GM18519 (cell line): Measurements from ENCODE around the gene LIPI.
A peak's percentile ranks its signal among the peaks of the same experiment; 100 is the strongest.
"Not testable (repeated sequence)": the region's sequence is repeated elsewhere in the genome, so short reads cannot be mapped to it uniquely, and the experiment has no call there.

ENCODE experiments used
- ATAC-seq: cut with Tn5 transposase; IDR thresholded peaks from one replicate; pipeline ENCODE4 v1.9.1; 2021; ENCODE audit warnings: mild to moderate bottlenecking, moderate library complexity; ENCODE audit not compliant: unreplicated experiment, low FRiP score

Gene LIPI

DNA sequence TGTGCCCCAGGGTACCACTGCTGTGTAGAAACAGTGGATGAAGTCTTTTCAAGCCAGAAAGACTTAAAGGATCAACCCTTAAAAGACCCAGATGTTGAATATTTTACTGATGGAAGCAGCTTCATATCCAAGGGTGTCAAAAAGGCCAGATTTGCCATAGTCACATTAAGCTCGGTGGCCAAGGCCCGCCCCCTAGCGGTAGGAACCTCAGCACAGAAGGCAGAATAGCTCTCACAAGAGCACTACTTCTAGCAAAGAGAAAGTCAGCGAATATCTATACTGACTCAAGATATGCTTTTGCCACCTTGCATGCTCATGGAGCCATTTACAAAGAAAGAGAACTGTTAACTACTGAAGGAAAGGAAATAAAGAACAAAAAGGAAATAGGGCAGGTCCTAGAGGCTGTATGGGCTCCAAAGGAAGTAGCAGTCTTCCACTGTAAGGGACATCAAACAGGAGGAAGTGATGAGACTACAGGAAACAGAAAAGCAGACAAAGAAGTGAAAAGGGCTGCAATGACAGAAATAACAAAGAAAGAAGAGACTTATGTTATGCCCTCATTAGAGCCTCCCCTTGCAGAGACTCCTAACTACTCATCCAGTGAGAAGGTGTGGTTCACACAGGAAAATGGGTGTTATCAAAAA, 90.5 kb downstream of the LIPI start:
- ATAC-seq = peak; percentile 50

- ATAC-seq = no peak
Observed at GRCh38 chr21:14119038-14119437, 91.7 kb downstream of the LIPI start.

GRCh38 chr21:14116080-14116481, 94.7 kb downstream of the LIPI start:
- peak; percentile 83 for ATAC-seq

DNA sequence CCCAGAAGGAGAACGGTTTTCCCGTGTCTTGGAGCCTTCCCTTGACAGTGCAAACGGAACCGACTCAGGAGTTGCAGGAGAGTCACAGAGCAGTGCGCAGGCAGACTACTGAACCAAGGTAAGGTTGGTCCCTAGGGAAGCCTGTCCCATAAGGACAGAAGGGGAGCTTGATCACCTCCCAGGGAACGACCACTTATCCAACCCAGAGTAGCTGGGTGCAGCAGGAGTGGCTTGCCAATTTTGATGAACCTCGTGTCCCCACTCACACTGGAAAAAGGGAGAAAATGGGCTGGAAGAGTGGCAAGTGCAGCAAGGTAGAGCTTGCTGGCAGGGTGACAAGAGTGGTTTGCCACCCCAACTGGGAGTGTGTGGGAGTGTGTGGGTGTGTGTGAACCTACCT, 95.1 kb downstream of the LIPI start:
- no peak for ATAC-seq

- ATAC-seq = no peak
Observed at GRCh38 chr21:14114251-14114650, 96.5 kb downstream of the LIPI start.

DNA sequence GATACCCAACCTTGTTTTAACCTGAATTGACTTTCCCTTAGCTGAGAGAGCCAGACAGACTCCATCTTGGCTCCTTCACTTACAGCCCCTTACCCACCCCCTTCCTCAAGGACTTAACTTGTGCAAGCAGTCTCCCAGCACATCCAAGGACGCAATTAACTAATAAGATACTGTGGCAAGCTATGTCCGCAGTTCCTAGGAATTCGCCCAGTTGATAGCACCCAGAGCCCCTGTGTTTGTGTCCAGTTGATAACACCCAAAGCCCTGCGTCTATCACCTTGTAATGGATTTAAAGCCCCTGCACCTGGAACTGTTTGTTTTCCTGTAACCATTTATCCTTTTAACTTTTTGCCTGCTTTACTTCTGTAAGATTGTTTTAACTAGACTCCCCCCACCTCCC, 106.2 kb downstream of the LIPI start:
- not testable (repeated sequence) for ATAC-seq

GRCh38 chr21:14099570-14099969, 111.2 kb downstream of the LIPI start:
- no peak for ATAC-seq

DNA sequence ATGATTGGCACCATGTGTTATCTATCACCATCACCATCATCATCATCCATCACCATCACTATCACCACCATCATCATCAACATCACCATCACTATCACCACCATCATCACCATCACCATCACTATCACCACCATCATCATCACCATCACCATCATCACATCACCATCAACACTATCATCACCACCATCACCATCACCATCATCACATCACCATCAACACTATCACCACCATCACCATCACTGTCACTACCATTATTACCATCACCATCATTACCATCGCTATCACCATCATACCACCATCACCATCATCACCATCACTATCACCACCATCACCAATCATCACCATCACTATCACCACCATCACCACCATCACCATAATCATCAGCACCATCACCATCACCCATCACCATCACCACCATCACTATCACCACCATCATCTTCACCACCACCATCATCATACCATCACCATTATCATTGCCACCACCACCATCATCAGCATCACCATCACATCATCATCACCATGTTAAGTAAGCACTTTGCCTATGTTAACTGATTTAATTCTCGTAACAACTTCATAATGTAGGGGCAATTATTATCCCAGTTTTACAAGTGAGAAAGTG, 112.8 kb downstream of the LIPI start:
- no peak for ATAC-seq

- no peak for ATAC-seq
Observed at GRCh38 chr21:14096577-14096976, 114.2 kb downstream of the LIPI start.

DNA sequence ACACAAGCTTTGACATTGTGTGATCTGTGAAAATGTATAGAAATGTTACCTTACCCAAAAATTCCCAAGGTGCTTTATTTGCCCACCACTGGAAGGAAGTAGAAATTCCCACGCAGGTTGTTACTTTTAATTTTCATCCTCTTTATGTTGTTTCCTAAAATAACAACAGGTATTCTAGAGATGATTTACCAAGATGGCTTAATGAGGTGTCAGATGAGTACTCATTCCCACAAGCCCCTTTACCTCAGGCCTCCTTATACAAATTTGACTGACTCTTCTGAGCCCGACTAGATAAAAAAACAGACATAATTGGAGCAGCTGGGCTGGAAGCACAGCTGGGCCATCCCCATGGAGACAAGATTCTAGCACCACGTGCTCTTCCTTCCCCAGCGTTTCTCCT, 114.6 kb downstream of the LIPI start:
- ATAC-seq = no peak

- no peak for ATAC-seq
Observed at GRCh38 chr21:14095056-14095455, 115.7 kb downstream of the LIPI start.

GRCh38 chr21:14092834-14093560, 117.8 kb downstream of the LIPI start:
- no peak for ATAC-seq

DNA sequence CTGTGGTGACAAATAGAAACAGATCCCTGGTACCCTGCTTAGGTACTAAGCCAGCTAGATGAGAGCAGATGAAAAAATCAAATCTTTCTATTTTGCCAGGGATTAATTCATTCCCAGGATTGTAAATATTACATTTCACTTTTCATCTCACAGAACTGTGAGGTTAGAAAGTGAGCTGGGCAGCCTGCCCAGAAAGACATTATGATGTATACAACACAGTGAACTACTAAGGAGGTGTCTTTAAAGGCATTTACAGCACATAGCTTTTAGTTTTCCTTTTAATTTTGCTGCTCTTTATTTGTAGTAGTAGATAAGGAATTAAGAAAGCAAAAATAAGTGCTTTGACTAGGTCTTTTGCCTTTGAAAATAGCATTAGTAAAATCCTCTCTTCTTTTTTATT, 120.6 kb downstream of the LIPI start:
- ATAC-seq = not testable (repeated sequence)

GRCh38 chr21:14088391-14088790, 122.4 kb downstream of the LIPI start:
- ATAC-seq = no peak

DNA sequence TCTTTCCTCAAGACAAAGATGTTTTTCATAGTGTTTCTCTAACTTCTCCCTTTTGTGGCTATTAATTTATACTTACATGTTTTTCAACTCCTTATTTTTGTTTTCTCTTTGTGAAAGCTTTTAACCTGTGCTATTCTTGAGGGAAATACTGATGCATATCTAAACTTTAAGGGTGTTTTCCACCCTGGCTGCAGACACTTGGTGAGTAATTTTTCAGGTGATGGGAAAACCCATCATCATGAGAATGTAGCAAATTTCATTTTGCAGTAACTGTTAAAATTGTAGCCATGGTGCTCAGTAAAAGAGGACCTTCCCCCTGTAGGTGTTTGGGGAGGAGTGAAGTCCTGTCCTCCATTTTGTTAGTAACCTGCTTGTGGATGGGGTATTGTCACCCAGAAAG, 124.2 kb downstream of the LIPI start:
- ATAC-seq = no peak

GRCh38 chr21:14084701-14085100, 126.1 kb downstream of the LIPI start:
- ATAC-seq = no peak

GRCh38 chr21:14084068-14084501, 126.7 kb downstream of the LIPI start:
- no peak for ATAC-seq

DNA sequence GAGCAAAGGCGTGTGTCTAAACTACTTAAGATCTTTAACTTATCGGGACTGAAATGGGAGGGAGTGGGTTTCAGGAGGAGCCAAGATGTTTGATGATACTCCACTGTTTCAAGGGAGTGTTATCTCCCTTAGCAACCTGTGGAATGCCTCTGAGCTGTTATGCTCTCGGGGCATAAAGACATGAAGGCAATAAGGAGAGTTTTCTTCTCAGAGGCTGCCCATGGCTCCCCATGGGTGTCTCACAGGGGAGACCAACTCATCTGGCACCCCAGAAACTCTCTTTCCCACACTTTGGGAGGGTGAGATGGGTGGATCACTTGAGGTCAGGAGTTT, 130.0 kb downstream of the LIPI start:
- no peak for ATAC-seq

- ATAC-seq = no peak
Observed at GRCh38 chr21:14080040-14080763, 130.6 kb downstream of the LIPI start.

GRCh38 chr21:14078746-14079375, 131.9 kb downstream of the LIPI start:
- no peak for ATAC-seq
